Putamen (tissue), 1 donor: ENCODE results near the gene FER.
"Not testable (repeated sequence)": the region's sequence is repeated elsewhere in the genome, so short reads cannot be mapped to it uniquely, and the experiment has no call there.

Experiments
- DNase-seq: peaks from one replicate; pipeline ENCODE4 v3.0.0-alpha.2; 2016; ENCODE audit warnings: low spot score

The FER gene

DNA sequence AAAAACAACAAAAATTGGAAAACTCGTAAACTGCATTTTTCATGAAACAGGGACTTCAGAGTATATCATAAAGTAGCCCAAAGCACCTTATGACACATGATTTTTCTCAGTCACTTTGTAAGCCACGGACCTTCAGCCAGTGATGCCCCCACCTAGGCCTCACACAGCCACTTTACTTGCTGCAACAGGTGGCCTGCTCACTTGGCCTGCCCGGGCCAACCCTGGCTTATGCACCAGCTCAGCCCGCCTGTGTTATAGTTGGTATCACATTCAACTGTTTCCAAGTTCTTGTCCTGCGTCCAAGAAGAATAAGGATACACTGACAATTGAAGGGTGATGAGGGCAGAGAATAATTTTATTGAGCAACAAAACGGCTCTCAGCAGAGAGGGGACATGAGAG is 219.2 kb downstream of the FER start:
- no peak for DNase-seq

DNA sequence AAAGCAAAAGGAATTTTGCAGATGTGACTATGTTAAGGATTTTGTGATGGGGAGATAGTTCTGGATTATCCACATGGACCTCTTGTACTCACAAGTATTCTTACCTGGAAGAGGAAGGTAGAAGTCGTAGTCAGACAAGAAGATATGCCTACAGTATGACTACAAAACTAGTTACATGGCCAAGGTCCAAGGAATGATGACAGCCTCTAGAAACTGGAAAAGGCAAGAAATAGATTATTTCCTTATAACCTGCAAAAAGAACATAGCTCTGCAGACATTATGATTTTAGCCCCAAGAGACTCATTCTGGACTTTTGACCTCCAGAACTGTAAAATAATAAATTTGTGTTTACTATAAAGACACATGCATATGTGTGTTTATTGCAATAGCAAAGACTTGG is 226.9 kb downstream of the FER start:
- DNase-seq, result no peak

DNA sequence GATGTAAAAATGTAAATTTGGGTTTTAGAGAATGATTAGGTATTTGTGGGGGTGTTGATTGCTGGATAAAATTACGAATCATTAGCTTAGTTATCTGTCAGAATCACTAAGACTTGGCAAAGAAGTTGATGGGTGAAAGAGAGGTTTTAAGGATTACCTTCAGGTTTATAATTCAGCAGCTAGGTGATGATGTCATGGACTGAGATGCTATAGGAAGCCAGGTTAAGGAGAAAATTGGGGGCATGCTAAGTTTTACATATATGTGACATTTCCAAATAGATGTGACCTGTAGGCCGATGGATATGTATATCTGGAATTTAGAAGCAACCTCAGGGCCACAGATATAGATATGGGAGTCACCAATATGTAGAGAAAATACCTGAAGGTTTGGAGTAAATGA is 228.0 kb downstream of the FER start:
- no peak for DNase-seq

DNA sequence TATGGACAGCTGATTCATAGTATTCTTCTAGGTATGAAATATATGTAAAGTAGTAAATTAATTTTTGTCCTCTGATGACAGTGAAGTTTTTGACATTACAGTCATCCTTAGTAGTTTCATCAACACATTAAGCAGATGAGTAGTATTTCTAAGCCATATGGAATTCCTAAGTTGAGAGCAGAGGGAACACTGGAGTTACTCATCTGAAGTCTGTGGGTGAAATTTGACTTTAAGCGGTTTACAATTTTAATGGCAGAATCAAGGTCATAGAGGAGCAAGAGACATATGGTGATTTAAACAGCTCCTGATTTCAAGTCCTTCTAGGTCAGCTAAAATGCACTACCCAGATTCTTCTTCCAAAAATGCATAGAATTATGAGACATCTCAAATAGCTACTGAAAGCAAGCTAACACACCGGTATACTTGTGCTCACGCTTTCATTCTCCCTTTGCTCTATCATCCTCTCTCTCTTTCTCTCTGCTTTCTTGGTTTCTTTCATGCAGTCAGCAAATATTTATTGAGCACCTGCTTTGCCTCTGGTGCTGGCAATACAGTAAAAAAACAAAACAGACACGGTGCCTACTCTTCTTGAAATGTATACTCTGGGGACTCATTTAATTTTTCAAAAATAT is 235.9 kb downstream of the FER start:
- DNase-seq, result peak; percentile 17

DNA sequence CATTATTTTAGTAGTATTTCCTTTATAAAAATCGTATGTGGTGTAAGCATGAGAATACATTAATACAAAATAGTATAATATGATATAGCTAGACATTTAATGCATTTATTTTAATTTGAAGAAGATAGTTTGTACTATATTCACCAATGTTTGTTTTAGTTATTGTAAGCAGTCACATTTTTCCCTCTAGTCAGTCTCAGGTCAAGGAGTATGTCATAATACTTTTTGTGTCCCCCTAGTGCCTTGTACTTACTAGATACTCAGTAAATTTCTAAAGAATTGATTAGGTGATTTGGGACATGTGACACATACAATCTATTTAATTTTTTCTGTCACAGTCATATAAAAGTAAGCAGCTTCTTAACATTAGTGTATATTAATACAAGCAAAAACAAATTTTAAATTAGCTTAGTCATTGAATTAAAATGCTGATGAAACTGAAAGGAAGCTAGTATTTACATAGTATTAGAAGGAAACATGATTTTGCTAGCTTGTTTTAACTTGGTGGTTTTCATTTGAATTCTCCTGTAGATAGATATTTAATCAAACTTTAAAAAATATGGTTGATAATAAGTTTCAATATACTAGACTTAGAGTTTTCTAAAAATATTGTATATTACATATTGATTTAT is 242.2 kb downstream of the FER start:
- DNase-seq, result no peak

DNA sequence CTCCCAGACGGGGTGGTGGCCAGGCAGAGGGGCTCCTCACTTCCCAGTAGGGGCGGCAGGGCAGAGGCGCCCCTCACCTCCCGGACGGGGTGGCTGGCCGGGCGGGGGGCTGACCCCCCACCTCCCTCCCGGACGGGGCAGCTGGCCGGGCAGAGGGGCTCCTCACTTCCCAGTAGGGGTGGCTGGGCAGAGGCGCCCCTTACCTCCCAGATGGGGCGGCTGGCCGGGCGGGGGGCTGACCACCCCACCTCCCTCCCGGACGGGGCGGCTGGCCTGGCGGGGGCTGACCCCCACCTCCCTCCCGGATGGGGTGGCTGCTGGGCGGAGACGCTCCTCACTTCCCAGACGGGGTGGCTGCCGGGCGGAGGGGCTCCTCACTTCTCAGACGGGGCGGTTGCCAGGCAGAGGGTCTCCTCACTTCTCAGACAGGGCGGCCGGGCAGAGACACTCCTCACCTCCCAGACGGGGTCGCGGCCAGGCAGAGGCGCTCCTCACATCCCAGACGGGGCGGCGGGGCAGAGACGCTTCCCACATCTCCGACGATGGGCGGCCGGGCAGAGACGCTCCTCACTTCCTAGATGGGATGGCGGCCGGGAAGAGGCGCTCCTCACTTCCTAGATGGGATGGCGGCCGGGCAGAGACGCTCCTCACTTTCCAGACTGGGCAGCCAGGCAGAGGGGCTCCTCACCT is 244.8 kb downstream of the FER start:
- not testable (repeated sequence) for DNase-seq

DNA sequence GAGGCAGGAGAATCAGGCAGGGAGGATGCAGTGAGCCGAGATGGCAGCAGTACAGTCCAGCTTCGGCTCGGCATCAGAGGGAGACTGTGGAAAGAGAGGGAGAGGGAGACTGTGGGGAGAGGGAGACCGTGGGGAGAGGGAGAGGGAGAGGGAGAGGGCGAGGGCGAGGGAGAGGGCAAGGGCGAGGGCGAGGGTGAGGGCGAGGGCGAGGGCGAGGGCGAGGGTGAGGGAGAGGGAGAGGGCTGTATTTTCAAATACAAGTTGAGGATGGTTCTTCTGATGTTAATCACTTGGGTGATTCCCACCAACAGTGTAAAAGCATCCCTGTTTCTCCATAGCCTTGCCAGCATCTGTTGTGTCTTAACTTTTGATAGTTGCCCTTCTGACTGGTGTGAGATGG is 245.7 kb downstream of the FER start:
- not testable (repeated sequence) for DNase-seq

DNA sequence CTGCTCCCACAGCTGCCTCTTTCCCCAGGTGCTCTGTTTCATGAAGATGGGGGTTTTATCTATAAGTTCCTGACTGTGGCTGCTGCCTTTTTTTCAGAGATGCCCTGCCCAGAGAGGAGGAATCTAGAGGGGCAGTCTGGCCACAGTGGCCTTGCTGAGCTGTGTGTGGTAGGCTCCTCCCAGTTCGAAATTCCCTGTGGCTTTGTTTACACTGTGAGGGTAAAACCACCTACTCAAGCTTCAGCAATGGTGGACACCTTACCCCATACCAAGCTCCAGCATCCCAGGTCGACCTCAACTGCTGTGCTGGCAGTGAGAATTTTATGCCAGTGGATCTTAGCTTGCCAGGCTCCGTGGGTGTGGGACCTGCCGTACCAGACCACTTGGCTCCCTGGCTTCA is 250.0 kb downstream of the FER start:
- no peak for DNase-seq

DNA sequence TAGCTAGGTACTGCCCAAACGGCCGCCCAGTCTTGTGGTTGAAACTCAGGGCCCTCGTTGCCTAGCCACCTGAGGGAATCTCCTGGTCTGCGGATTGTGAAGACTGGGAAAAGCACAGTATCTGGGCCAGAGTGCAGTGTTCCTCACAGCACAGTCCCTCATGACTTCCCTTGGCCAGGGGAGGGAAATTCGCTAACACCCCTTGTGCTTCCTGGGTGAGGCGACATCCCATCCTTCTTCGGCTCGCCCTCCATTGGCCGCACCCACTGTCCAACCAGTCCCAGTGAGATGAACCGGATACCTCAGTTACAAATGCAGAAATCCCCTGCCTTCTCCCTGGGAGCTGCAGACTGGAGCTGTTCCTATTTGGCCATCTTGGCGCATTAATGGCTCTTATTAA is 250.5 kb downstream of the FER start:
- no peak for DNase-seq

DNA sequence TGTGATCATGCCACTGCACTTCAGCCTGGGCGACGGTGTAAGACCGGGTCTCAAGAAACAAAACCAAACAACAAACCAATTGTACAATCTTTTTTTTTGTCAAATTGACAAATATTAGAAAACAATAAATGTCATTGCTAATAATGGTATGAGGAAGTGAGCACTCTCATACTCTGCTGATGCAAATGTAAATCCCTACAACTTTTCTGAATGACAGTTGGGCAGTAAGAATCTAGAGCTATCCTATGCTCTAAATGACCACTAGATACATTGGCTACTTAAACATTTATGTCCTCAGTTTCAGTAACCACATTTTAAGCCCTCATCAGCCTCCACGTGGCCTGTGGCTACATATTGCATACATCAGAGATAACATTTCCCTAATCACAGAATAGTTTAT is 256.2 kb downstream of the FER start:
- DNase-seq, result no peak

DNA sequence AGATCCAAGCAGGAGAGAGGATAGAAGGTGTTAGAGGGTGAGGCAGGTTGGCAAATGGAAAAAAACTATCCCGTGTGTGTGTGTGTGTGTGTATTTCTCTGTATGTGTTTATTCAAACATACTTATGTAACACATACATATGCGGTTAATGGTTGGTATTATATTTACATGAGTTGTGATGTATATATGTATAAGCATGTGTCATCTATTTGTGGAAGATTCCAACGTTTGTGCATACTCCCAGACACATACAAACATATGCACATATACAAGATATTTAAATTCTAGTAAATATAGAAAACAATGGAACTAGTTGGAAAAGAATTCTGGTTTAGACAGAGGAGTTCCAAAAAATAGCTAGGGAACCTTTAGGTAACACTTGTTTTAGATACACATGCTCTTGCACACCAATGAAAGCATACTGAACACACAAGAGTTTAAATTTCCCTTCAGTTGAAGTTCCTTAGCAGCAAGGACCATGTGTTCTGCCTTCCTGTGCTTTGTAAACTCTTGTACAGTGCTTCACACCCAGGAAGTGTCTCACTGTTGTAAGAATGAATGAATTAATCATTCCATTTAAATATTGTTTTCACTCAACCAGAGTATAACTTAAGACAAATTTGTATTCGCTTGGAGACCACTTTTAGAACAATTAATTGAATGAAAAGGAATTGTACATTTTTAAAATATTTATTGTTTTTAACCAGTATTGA is 257.8 kb downstream of the FER start:
- no peak for DNase-seq

DNA sequence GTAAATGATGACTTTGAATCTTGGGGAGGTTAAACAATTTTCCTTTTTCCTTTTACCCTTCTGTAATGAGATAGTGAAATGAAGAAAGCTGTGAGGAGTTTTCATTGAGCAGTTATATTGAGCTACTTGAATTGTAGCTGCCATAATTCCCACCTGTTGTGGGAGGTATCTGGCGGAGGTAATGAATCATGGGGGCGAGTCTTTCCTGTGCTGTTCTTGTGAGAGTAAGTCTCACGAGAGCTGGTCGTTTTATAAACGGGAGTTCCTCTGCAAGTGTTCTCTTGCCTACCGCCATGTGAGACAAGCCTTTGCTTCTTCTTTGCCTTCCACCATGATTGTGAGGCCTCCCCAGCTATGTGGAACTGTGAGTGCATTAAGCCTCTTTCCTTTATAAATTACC is 258.4 kb downstream of the FER start:
- no peak for DNase-seq

DNA sequence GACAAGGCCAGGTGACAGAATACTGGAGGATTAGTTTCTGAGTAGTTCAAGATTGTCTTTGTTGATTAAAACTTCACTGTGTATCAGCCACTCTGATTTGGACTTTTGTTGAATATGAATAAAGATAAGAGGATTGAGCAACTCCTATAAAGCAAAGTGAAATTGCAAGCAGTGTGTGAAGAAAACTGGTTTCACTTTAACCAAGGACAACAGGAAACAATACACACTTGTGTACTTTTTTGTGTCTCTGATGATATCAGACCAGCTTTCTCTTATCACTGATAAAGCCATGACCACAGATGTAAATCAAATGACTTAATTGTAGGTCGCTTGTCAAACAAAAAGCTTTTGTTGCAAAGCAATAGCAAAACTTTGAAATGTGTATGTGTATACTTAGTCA is 268.6 kb downstream of the FER start:
- no peak for DNase-seq

DNA sequence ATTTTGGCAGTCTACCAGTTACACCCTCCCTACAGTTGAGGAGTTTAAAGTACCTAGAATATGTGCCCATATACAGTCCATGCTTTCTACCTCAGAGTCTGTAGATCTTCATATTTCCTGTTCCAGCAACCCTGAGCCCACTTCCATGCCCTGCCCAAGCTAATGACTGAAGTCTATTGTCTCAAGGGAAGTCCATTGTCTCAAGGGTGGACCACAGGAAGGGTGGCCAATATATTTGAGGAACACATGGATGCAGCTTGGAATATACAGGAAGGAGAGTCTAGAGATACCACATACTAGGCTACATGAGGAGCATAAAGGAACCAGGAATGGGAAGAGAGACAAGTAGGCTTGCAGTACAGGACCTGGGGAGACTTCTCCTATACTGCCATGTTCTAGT is 274.4 kb downstream of the FER start:
- no peak for DNase-seq

DNA sequence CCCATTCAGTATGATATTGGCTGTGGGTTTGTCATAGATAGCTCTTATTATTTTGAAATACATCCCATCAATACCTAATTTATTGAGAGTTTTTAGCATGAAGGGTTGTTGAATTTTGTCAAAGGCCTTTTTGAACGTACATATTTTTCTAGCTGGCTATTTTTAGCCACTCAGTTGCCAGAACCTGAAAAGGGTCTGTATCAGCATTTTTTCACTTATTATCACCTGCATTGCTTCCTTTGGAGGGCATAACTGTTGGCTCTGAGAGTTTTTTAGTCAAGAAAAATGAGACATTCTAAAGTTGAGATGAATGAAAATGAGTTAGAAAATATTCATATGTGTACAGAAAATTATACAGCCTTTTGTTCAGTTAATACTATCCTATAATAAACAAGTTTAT is 278.0 kb downstream of the FER start:
- not testable (repeated sequence) for DNase-seq

DNA sequence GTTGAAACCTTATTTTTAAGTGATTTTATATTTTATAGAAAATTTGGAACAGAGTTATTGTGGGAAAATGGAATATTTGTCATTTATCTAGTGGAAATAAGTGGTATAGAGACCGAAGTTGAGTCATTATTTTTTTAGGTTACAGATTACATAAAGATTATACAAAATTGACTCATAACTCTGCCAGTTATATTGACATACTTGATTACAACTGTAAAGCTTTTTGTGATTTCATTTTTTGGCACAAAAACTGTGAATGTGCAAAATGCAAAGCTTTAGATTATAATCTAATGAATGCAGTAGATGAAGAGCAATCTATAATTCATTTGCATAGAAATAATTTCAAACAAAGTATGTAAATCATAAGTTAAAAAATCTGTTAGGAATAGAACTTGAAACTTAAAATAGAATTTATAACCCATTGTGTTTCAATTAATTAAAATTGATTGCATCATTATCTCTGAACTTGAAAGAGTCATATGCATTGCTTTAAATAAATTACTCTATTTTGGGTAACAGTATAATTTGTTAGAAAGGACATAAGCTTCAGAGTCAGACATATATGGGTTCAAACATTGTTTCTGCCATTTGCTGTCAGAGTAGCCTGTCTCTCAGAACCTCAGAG is 280.4 kb downstream of the FER start:
- no peak for DNase-seq

DNA sequence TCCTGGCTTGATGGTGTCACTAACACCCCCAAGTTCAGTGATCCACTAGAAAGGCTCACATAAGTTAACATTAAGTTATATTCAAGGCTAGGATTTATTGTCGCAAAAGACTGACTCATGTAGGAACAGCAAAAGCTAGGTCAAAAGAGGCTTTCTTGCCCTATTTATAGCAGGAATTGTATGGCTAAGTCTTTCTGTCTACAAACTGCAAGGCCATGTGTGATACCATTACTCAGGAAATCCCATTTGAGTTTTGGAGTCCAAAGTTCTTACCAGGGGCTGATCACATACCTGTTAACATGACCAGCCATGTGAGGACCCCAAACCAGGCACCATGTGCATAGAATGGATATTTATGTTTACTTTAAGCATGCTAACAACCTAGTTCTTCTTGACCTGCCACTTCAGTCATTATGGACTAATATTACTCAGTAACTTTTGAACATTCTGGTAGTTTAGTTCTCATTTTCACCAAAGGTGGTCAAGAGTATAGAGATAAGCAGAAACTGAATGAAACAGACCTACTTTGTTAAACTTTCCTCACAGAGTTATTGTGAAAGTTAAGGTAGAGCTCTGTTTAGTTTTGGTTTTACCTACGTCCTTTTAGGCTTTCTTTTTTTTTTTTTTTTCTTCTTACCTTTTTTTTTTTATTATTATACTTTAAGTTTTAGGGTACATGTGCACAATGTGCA is 281.1 kb downstream of the FER start:
- DNase-seq, result no peak

DNA sequence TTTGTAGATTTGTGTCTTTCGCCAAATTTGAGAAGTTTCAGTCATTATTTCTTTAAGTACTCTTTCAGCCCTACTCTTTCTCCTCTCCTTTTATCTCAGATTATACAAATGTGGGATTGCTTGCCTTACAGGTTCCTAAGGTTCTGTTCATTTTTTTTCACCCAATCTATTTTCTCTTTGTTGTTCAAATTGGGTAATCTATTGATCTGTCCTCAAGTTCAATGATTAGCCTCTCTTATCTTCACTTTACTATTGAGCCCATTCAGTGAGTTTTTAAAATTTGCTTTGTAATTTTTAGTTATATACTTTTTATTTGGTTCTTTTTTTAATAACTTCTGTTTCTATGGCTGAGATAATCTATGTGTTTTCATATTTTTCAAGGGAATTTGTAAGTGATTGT is 282.1 kb downstream of the FER start:
- no peak for DNase-seq

DNA sequence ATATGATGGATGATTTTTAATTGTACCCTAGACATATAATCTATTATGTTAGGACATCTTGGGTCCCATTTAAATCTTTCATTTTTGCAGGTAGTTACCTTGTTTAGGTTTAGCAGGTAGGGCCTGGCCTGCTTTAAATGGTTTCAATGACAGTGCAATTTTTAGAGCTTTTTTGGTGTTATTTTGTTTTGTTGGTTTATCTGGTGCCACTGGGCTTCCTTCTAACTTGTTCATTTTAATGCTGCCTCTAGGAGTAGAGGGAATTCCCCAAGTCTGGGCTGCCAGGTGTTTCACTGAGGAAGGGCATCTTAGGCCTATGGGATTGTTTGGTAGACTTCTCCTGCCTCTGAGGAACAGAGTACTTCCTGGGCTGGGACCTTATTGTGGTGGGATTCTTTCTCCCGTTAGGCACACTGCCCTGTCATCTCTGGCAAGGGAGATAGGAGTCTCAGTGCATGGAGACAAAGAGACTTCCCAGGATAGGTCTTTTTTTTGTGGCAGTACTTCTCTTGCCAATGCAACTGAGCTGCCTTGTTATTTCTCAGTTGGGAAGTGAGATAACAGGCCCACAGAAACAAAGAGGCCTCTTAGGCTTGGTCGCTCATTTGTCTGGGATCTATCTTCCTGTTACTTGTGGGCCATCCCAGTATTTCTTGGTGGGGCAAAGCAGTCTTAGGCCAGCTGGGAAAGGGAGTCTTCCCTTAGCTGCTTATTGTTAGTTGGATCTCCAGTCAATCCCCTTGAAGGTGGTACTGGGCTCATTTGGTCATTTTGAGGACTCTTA is 282.9 kb downstream of the FER start:
- no peak for DNase-seq

DNA sequence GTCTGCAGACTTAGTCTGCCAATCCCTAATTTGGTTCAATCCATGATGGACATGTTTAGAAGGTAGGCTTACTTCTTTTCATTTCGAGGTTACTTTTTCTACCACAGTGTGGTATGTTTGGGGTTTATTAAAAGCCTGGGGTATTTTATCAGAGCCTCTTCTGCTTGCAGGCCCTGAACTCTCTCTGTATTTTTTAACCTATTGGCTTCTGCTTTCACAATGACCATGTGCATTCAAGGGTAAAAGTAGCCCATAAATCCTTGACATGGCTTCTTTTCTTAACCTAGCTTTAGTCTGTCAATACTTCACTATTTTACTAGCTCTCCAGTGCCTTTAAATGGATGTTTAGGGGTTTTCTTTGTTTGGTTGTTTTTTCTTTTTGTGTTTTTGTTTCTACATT is 286.6 kb downstream of the FER start:
- DNase-seq, result no peak

DNA sequence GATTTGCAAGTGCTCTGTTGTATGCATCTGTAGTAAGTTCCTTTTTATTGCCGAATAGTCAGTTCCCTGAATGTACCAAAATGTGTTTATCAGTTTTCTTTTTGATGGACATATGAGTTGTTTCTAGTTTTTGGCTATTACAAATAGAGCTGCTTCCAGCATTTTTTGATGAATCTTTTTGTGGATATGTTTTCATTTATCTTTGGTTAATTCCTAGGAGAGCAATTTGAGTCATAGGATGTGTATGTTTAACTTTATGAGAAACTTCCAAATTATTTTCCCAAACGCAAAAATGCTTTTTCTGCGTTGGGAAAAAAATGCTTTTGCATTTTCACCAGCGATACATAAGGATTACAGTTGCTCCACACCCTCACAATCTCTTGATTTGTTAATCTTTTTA is 287.7 kb downstream of the FER start:
- DNase-seq, result no peak
